Endodermal cell (in vitro differentiated cells): ENCODE results near the gene OTOP1. TPM values are rescaled to one million over a fixed set of nuclear protein-coding genes. Genes with fewer than 3 reads are reported as not detected.
"Not testable (repeated sequence)": the region's sequence is repeated elsewhere in the genome, so short reads cannot be mapped to it uniquely, and the experiment has no call there.

ENCODE experiments used
- DNase-seq: peaks from one replicate; pipeline ENCODE4 v3.0.0-alpha.2; 2017
- H3K27ac ChIP-seq: 2 replicates; pipeline ENCODE4 v1.5.1; 2013; ENCODE audit warnings: mild to moderate bottlenecking, low read depth, low read length, moderate library complexity
- H3K27me3 ChIP-seq: 2 replicates; pipeline ENCODE4 v1.6.1; 2013; ENCODE audit warnings: mild to moderate bottlenecking, low read length, moderate library complexity; ENCODE audit not compliant: insufficient read depth, control insufficient read depth, poor library complexity, severe bottlenecking
- H3K36me3 ChIP-seq: 2 replicates; pipeline ENCODE4 v1.7.0; 2013; ENCODE audit warnings: mild to moderate bottlenecking, low read length, moderate library complexity; ENCODE audit not compliant: control insufficient read depth, insufficient read depth
- H3K4me1 ChIP-seq: one replicate; pipeline ENCODE4 v1.7.0; 2013; ENCODE audit warnings: low read length; ENCODE audit not compliant: control insufficient read depth, insufficient read depth
- H3K4me3 ChIP-seq: 2 replicates; pipeline ENCODE4 v1.5.1; 2013; ENCODE audit warnings: mild to moderate bottlenecking, low read length, moderate library complexity
- H3K9ac ChIP-seq: 2 replicates; pipeline ENCODE4 v1.6.1; 2013; ENCODE audit warnings: mild to moderate bottlenecking, low read length, moderate library complexity; ENCODE audit not compliant: poor library complexity, severe bottlenecking; ENCODE audit errors: extremely low read depth
- H3K9me3 ChIP-seq: 2 replicates; pipeline ENCODE4 v1.6.1; 2013; ENCODE audit warnings: mild to moderate bottlenecking, low read length, moderate library complexity; ENCODE audit not compliant: control insufficient read depth
- H3K27ac Mint-ChIP-seq: 2 replicates; pipeline ENCODE4 v1.8.0; 2020; ENCODE audit warnings: mixed read lengths
- H3K27me3 Mint-ChIP-seq: 2 replicates; pipeline ENCODE4 v1.8.0; 2021; ENCODE audit warnings: mild to moderate bottlenecking, mixed read lengths; ENCODE audit not compliant: insufficient read depth
- H3K36me3 Mint-ChIP-seq: 2 replicates; pipeline ENCODE4 v1.8.0; 2020; ENCODE audit warnings: low read depth, mixed read lengths
- H3K4me1 Mint-ChIP-seq: 2 replicates; pipeline ENCODE4 v1.8.0; 2020; ENCODE audit warnings: mixed read lengths
- H3K4me3 Mint-ChIP-seq: 2 replicates; pipeline ENCODE4 v1.8.0; 2020; ENCODE audit warnings: mild to moderate bottlenecking, moderate library complexity, mixed read lengths
- H3K9me3 Mint-ChIP-seq: 2 replicates; pipeline ENCODE4 v1.8.0; 2020; ENCODE audit warnings: mild to moderate bottlenecking, mixed read lengths
- WGBS, 2 experiments: methylation state at CpG; one replicate each; pipeline versions ENCODE4 v1.1.5 to v1.1.7; 2013; ENCODE audit warnings: missing lambda C conversion rate in 2 of 2, mixed read lengths in 1 of 2; ENCODE audit not compliant: insufficient coverage in 1 of 2, insufficient read length in 1 of 2; 5-methylcytosine and 5-hydroxymethylcytosine counted together
- total RNA-seq, 2 donors: library from RNA; stranded (reverse); fragmentation: NEBNext Ultra II Directional in 1 of 2; extraction: Animal tissue kit (Norgen Biotek cat#: 25700) in 1 of 2; gene quantifications; 2 replicates in 1 of 2; 3 replicates in 1 of 2; pipeline ENCODE4 v1.2.1, GENCODE V29; 2021

OTOP1 gene
- total RNA-seq, 2 donors from 2014 or later, result not detected

DNA sequence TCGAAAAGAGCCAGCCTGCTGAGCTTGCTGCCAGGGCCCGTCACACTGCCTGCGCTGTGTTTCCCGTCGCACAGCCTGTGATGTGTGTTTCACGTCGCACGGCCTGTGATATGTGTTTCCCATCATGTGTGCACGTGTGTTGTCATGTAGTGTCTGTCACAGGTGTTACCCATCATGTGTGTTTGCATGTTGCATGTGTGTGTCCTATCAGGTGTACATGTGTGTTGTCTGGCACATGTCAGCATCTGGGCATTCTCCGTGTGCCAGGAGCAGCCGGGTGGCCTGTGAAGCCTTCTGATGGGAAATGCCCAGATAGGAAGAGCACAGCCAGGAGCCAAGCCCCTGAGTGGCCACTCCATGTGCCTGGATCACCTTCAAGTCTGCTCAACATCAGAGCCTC lies 85.5 kb downstream of the OTOP1 start:
- H3K36me3 ChIP-seq, H3K4me3 ChIP-seq, H3K9me3 Mint-ChIP-seq, H3K36me3 Mint-ChIP-seq, DNase-seq, H3K4me3 Mint-ChIP-seq, H3K27ac Mint-ChIP-seq, H3K27ac ChIP-seq, H3K9me3 ChIP-seq, H3K4me1 Mint-ChIP-seq, H3K27me3 ChIP-seq, H3K9ac ChIP-seq, H3K4me1 ChIP-seq: not testable (repeated sequence)
- H3K27me3 Mint-ChIP-seq, result peaks cover 16% of the 10 kb centered on the region
- 93% methylated on average over 11 of the region's 11 CpGs; no CpG with 5 or more reads in 1 of the 2 experiments for WGBS, 2 experiments

Other genes starting within 250 kb of the OTOP1 start
- gene TMEM128, start 21.3 kb upstream of the OTOP1 start, total RNA-seq, result 10 to 100 TPM; 26.0 to 31.3 TPM
- gene LYAR, start 63.2 kb upstream of the OTOP1 start, total RNA-seq, result 10 to 100 TPM; 23.7 to 26.3 TPM
- 1 to 10 TPM; 5.9 to 8.0 TPM for gene ZBTB49, start 63.3 kb upstream of the OTOP1 start, total RNA-seq
- gene NSG1, start 160.2 kb upstream of the OTOP1 start, total RNA-seq, result 1 to 10 TPM; 1.8 to 6.0 TPM